Stomach (tissue), 9 donors: Measurements from ENCODE around the gene CAPN5. TPM values are rescaled to one million over a fixed set of nuclear protein-coding genes. Genes with fewer than 3 reads are reported as not detected.

ENCODE experiments used
- DNase-seq, 2 donors: peaks; one replicate each; pipeline versions ENCODE4 v3.0.0 to v3.0.0-alpha.2; 2013 to 2019
- H3K27ac ChIP-seq, 5 donors: fragments of 200-600 bp in 4 of 5; sonication (generic) in 4 of 5; one replicate each; pipeline ENCODE4 v1.5.1; 2013 to 2019; ENCODE audit warnings: mild to moderate bottlenecking in 1 of 5, moderate library complexity in 1 of 5
- H3K27me3 ChIP-seq, 3 donors: fragments of 200-600 bp; sonication (generic); one replicate each; pipeline ENCODE4 v1.5.1; 2017 to 2019; ENCODE audit warnings: mixed run types in 1 of 3
- H3K36me3 ChIP-seq, 4 donors: fragments of 200-600 bp; sonication (generic); 1 replicate in 3 of 4; 2 replicates in 1 of 4; pipeline ENCODE4 v1.5.1; 2016 to 2019
- H3K4me1 ChIP-seq, 4 donors: fragments of 200-600 bp; sonication (generic); one replicate each; pipeline ENCODE4 v1.5.1; 2016 to 2019
- H3K4me3 ChIP-seq, 4 donors: fragments of 200-600 bp; sonication (generic) in 3 of 4; one replicate each; pipeline ENCODE4 v1.5.1; 2016 to 2019; ENCODE audit warnings: mild to moderate bottlenecking in 1 of 4
- H3K9me3 ChIP-seq, 4 donors: fragments of 200-600 bp; sonication (generic); one replicate each; pipeline ENCODE4 v1.5.1; 2016 to 2019
- EP300 ChIP-seq: sonication (generic); formaldehyde crosslinking; IDR thresholded peaks from one replicate; pipeline ENCODE4 v1.6.1; 2017; ENCODE audit warnings: antibody characterized with exemption
- POLR2A ChIP-seq, 4 donors: fragments of 450-650 bp; IDR thresholded peaks; one replicate each; pipeline ENCODE4 v1.6.1; 2016; ENCODE audit warnings: antibody characterized with exemption in 4 of 4, control low read depth in 2 of 4, mild to moderate bottlenecking in 1 of 4, moderate library complexity in 1 of 4
- POLR2AphosphoS5 ChIP-seq, 3 donors: sonication (generic); formaldehyde crosslinking; IDR thresholded peaks; one replicate each; pipeline ENCODE4 v1.6.1; 2016; ENCODE audit warnings: antibody characterized with exemption in 3 of 3
- WGBS, 5 donors: extraction: QIAGEN DNeasy Blood & Tissue Kit in 3 of 5; methylation state at CpG; one replicate each; pipeline versions ENCODE4 v1.1.5 to v1.1.7; 2013 to 2018; 5-methylcytosine and 5-hydroxymethylcytosine counted together
- intact Hi-C: fragments of 100-400 bp; cut with DNase I; formaldehyde crosslinking; loops from one replicate; pipeline ENCODE4 v1.15.1; 2023; ENCODE audit warnings: low total_unique reads
- polyA plus RNA-seq, 3 donors: library from polyadenylated mRNA; stranded (reverse); fragments of 200-250 nt; gene quantifications; one replicate each; pipeline ENCODE4 v1.2.3, GENCODE V29; 2013
- total RNA-seq, 5 donors: library from RNA; depleted of rRNA; stranded (reverse); fragments of >200 nt; gene quantifications; one replicate each; pipeline versions ENCODE4 v1.1.0 to v1.2.3, GENCODE V29; 2014 to 2016
- TF ChIP-seq, protein P1 (sequence below), 7 experiments: fragments of 450-650 bp in 4 of 7; fragments of 200-600 bp in 3 of 7; sonication (generic) in 3 of 7; IDR thresholded peaks; one replicate each; pipeline ENCODE4 v1.5.1; 2016 to 2019; ENCODE audit warnings: antibody characterized with exemption in 7 of 7, control low read depth in 2 of 7, mild to moderate bottlenecking in 1 of 7
- donor health status: healthy with polysubstance abuse.
- donor health status: Bipolar disorder and iron deficiency.
- donor health status: healthy.

CAPN5 gene
- total and polyA plus RNA-seq, 8 donors = 10.0 to 110 (median 65.9) TPM

DNA sequence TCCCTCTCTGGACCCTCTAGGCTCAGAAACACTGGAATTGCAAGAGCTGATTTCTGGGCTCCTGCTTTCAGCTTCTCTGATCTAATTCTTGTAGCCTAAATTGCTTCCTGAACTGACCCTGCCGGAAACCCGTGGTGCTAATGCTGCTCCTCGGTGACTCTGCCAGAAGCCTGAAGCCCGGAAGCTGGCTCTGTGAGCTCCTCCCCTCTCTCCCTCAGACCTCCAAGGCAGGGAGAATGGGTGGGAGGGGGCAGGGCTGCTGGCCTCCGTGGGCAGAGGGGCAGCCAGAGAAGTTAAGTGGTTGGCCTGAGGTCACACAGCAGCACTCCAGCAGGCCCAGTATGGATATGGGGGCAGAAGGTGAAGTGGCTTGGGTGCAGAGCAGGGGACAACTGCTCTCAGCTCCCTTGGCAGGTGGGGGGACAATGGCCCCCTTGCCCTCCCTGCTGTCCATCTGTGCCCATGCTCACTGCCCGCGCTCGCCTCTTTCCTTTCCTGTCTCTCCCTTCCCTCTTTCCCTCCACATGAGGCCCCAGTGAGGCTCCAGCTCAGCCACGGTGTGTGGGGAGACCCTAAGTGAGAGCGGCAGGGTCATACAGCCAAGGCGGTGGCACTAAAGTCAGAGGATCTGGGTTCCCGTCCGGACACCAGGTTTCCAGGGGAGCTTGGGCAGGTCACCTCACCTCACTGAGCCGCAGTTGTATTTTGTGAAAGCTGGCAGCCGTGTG is 16.2 kb downstream of the CAPN5 start:
- Histone ChIP-seq H3K27ac (peak overlapping the region; percentile 62 to 86 (median 64)), H3K4me1 (peaks cover 45 to 76% (median 67%) of the 10 kb centered on the region in 4 donors), H3K36me3 (peaks cover 7 to 16% (median 13%) of the 10 kb centered on the region in 4 donors), H3K9me3 (no peaks in the 10 kb centered on the region), H3K4me3 (no peak overlapping the region), H3K27me3 (no peaks in the 10 kb centered on the region)
- WGBS, 5 donors = 63 to 78% (median 67%) methylated on average over 13 to 15 of the region's 15 CpGs
- peak; percentile 47 to 76 for DNase-seq
- no peak for TF ChIP-seq POLR2AphosphoS5 (IDR thresholded peaks at IDR 0.05)
- no peak for TF ChIP-seq EP300
- TF ChIP-seq, protein P1, sequence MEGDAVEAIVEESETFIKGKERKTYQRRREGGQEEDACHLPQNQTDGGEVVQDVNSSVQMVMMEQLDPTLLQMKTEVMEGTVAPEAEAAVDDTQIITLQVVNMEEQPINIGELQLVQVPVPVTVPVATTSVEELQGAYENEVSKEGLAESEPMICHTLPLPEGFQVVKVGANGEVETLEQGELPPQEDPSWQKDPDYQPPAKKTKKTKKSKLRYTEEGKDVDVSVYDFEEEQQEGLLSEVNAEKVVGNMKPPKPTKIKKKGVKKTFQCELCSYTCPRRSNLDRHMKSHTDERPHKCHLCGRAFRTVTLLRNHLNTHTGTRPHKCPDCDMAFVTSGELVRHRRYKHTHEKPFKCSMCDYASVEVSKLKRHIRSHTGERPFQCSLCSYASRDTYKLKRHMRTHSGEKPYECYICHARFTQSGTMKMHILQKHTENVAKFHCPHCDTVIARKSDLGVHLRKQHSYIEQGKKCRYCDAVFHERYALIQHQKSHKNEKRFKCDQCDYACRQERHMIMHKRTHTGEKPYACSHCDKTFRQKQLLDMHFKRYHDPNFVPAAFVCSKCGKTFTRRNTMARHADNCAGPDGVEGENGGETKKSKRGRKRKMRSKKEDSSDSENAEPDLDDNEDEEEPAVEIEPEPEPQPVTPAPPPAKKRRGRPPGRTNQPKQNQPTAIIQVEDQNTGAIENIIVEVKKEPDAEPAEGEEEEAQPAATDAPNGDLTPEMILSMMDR (IDR thresholded peaks at IDR 0.05) = no peak
- TF ChIP-seq POLR2A (IDR thresholded peaks at IDR 0.05) = no peak
- intact Hi-C loops = no loop called here

DNA sequence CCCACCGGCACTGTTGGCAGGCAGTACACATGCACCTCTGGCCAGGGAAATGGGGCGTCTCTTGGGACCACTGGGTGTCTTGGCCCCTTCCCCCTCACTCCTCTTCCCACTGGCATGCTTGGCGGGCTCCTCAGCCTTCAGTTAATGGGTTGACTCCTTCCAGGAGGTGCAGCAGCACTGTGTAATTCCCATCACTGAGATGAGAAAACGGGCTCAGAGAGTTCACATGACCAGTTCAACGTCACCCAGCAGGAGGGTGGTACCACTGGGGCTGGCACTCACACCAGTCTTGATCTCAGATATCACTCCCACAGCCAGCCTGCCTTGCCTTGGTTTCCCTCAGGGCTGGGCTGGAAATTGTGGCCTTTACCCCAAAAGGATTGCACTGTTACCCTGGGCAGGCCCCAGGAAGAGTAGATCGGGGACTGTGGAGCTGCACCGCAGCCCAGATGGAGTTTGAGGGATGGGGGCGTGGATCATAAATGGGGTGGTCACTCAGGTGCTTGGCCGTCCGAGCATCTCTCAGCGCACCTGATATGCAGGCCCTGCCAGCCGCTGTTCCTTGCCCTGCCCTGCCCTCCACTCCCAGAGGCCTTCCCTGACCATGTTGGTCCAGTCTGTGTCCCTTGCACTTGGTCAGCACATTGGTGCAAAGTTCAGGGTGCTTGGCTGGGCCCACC is 16.9 kb downstream of the CAPN5 start:
- Histone ChIP-seq H3K27ac (peak overlapping the region; percentile 62 to 86 (median 64)), H3K4me1 (peaks cover 52 to 83% (median 74%) of the 10 kb centered on the region in 4 donors), H3K9me3 (no peaks in the 10 kb centered on the region), H3K36me3 (peaks cover 7 to 16% (median 13%) of the 10 kb centered on the region in 4 donors), H3K4me3 (no peak overlapping the region), H3K27me3 (no peaks in the 10 kb centered on the region)
- 81 to 91% (median 88%) methylated on average over 11 to 12 of the region's 12 CpGs for WGBS, 5 donors
- intact Hi-C loops = no loop called here
- TF ChIP-seq, protein P1 (IDR thresholded peaks at IDR 0.05) = no peak
- TF ChIP-seq EP300 (no peak), POLR2AphosphoS5 (IDR thresholded peaks at IDR 0.05) (no peak), POLR2A (IDR thresholded peaks at IDR 0.05) (no peak)
- DNase-seq = peak in 1 of 2 donors; percentile 19

DNA sequence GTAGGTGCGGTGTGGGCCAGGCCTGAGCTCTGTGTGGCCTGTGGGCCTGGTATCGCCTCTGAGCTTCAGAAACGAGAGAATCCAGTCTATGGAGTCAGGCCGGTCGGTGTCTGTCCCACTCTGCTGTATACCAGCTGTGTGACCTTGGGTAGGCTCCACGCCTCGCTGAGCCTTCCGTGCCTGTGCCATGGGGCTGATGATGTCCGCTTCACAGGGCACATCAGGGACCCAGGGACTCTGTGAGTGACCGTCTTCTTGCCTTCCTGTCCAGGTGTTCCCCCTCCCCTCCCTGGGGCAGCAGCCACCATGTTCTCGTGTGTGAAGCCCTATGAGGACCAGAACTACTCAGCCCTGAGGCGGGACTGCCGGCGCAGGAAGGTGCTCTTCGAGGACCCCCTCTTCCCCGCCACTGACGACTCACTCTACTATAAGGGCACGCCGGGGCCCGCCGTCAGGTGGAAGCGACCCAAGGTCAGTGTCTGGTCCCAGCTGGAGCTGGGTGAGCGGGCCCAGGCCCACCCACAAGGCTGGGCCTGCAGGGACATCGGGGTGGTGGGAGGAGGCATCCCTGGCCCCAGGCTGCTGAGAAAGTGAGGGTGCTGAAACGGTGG is 17.9 kb downstream of the CAPN5 start:
- Histone ChIP-seq H3K27ac (peak overlapping the region in 4 of 5 donors; percentile 56 to 86 (median 62)), H3K4me1 (peaks cover 54 to 91% (median 83%) of the 10 kb centered on the region in 4 donors), H3K9me3 (no peaks in the 10 kb centered on the region), H3K27me3 (no peaks in the 10 kb centered on the region), H3K36me3 (peaks cover 7 to 18% (median 14%) of the 10 kb centered on the region in 4 donors), H3K4me3 (no peak overlapping the region)
- TF ChIP-seq EP300 (no peak), POLR2AphosphoS5 (IDR thresholded peaks at IDR 0.05) (no peak), POLR2A (IDR thresholded peaks at IDR 0.05) (no peak)
- TF ChIP-seq, protein P1 (IDR thresholded peaks at IDR 0.05) = no peak
- intact Hi-C loops = no loop called here
- 81 to 93% (median 84%) methylated on average over 23 to 25 of the region's 25 CpGs for WGBS, 5 donors
- peak in 1 of 2 donors; percentile 26 for DNase-seq

DNA sequence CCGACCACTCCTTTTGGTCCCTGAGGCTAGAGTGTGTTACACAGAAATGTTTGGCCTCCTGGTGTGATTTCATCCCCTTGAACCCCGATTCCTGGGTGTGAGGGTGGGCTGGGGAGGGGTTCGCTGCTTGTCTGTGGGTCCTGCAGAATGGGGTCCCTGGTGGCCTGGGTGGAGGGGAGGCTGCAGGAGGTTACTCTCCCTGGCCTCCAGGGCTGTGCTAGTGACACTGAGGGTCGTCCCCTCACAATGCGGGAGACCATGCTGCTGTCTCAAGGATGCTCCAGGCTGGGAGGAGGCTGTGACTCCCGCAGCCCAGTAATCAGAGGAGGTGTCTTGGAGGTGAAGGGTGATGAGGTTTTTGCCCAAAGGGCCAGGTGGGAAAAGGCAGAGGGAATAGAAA is 18.9 kb downstream of the CAPN5 start:
- 88 to 99% (median 93%) methylated on average over 4 to 6 of the region's 6 CpGs for WGBS, 5 donors
- Histone ChIP-seq H3K4me1 (peaks cover 54 to 92% (median 85%) of the 10 kb centered on the region in 4 donors), H3K4me3 (no peak overlapping the region), H3K9me3 (no peaks in the 10 kb centered on the region), H3K27me3 (no peaks in the 10 kb centered on the region), H3K36me3 (peaks cover 7 to 18% (median 14%) of the 10 kb centered on the region in 4 donors), H3K27ac (peak overlapping the region; percentile 77 to 86 (median 82))
- intact Hi-C loops = no loop called here
- no peak for TF ChIP-seq EP300
- TF ChIP-seq POLR2A (IDR thresholded peaks at IDR 0.05) = no peak
- DNase-seq = peak in 1 of 2 donors; percentile 17
